ENCODE data around the gene ZSCAN20.

The ZSCAN20 gene

GRCh38 chr1:33537885-33538284 lies 65.4 kb downstream of the ZSCAN20 start:
- TF ChIP-seq TAF1 (IDR thresholded peaks at IDR 0.05; ENCODE audit: borderline replicate concordance, insufficient read depth, low read length) (no peak), FOXP2 (optimal IDR thresholded peaks at IDR 0.05; ENCODE audit: borderline replicate concordance, extremely low read depth, extremely low read length, insufficient read depth) (no peak), SIN3A (IDR thresholded peaks at IDR 0.05; ENCODE audit: borderline replicate concordance, insufficient read depth, low read length) (no peak)
- TF ChIP-seq, protein P1, sequence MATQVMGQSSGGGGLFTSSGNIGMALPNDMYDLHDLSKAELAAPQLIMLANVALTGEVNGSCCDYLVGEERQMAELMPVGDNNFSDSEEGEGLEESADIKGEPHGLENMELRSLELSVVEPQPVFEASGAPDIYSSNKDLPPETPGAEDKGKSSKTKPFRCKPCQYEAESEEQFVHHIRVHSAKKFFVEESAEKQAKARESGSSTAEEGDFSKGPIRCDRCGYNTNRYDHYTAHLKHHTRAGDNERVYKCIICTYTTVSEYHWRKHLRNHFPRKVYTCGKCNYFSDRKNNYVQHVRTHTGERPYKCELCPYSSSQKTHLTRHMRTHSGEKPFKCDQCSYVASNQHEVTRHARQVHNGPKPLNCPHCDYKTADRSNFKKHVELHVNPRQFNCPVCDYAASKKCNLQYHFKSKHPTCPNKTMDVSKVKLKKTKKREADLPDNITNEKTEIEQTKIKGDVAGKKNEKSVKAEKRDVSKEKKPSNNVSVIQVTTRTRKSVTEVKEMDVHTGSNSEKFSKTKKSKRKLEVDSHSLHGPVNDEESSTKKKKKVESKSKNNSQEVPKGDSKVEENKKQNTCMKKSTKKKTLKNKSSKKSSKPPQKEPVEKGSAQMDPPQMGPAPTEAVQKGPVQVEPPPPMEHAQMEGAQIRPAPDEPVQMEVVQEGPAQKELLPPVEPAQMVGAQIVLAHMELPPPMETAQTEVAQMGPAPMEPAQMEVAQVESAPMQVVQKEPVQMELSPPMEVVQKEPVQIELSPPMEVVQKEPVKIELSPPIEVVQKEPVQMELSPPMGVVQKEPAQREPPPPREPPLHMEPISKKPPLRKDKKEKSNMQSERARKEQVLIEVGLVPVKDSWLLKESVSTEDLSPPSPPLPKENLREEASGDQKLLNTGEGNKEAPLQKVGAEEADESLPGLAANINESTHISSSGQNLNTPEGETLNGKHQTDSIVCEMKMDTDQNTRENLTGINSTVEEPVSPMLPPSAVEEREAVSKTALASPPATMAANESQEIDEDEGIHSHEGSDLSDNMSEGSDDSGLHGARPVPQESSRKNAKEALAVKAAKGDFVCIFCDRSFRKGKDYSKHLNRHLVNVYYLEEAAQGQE (IDR thresholded peaks at IDR 0.05; ENCODE audit: insufficient read depth in 1 of 2, low read depth in 2 of 2, low read length in 2 of 2): no peak

DNA sequence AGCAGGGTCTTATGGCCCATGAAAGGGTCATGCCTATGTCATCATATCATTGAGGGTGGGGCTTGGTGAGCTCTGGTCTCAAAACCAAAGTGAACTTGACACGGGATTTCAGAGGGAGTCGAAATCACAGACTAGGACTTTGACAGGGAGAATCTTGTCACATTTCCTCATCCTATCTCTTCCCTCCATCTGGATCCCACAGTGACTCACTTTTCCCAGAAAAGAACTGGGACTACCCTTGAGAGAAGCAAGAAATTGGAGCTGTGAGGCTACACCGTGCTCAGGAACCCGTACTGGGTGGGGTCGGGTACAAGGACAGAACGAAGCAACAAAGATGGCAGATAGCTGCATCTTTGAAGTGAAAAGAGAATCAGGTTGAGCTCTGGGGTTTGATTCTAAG lies 69.5 kb downstream of the ZSCAN20 start:
- no peak for TF ChIP-seq FOXP2 (optimal IDR thresholded peaks at IDR 0.05; ENCODE audit: borderline replicate concordance, extremely low read depth, extremely low read length, insufficient read depth)
- TF ChIP-seq, protein P1 (IDR thresholded peaks at IDR 0.05; ENCODE audit: insufficient read depth in 1 of 2, low read depth in 2 of 2, low read length in 2 of 2): no peak
- TF ChIP-seq TAF1 (IDR thresholded peaks at IDR 0.05; ENCODE audit: borderline replicate concordance, insufficient read depth, low read length): no peak
- TF ChIP-seq SIN3A (IDR thresholded peaks at IDR 0.05; ENCODE audit: borderline replicate concordance, insufficient read depth, low read length): no peak
- TF ChIP-seq POLR2AphosphoS5 (IDR thresholded peaks at IDR 0.05; ENCODE audit: low read depth, low read length): no peak
